Endothelial cell (in vitro differentiated cells): ENCODE data around the gene BCL10. TPM values are rescaled to one million over a fixed set of nuclear protein-coding genes. Genes with fewer than 3 reads are reported as not detected.
A peak's percentile ranks its signal among the peaks of the same experiment; 100 is the strongest.

ENCODE experiments used
- DNase-seq: peaks from one replicate; pipeline ENCODE4 v3.0.0; 2021; ENCODE audit warnings: low spot score
- H3K27ac Mint-ChIP-seq: one replicate; pipeline ENCODE4 v1.8.0; 2021; ENCODE audit warnings: mixed read lengths, inconsistent platforms; ENCODE audit not compliant: unreplicated experiment
- H3K27me3 Mint-ChIP-seq: one replicate; pipeline ENCODE4 v1.8.0; 2021; ENCODE audit warnings: mild to moderate bottlenecking, moderate library complexity, mixed read lengths, inconsistent platforms; ENCODE audit not compliant: unreplicated experiment
- H3K36me3 Mint-ChIP-seq: one replicate; pipeline ENCODE4 v1.8.0; 2021; ENCODE audit warnings: mild to moderate bottlenecking, low read depth, mixed read lengths, inconsistent platforms; ENCODE audit not compliant: unreplicated experiment
- H3K4me1 Mint-ChIP-seq: one replicate; pipeline ENCODE4 v1.8.0; 2021; ENCODE audit warnings: mild to moderate bottlenecking, mixed read lengths, inconsistent platforms; ENCODE audit not compliant: unreplicated experiment
- H3K4me3 Mint-ChIP-seq: one replicate; pipeline ENCODE4 v1.8.0; 2021; ENCODE audit warnings: mild to moderate bottlenecking, mixed read lengths, inconsistent platforms; ENCODE audit not compliant: unreplicated experiment
- H3K9me3 Mint-ChIP-seq: one replicate; pipeline ENCODE4 v1.8.0; 2021; ENCODE audit warnings: mixed read lengths, inconsistent platforms; ENCODE audit not compliant: unreplicated experiment
- CTCF ChIP-seq: fragments of 200-600 bp; sonication (generic); IDR thresholded peaks from one replicate; pipeline ENCODE4 v1.5.0; 2021; ENCODE audit warnings: antibody characterized with exemption; ENCODE audit not compliant: unreplicated experiment
- long read RNA-seq: library from polyadenylated mRNA; unstranded; transcript quantifications from one replicate; pipeline ENCODE4 v2.0.0, GENCODE V29; 2020; ENCODE audit not compliant: unreplicated experiment
- total RNA-seq: library from RNA; stranded (reverse); fragmentation: NEBNext Ultra II Directional; extraction: Animal tissue kit (Norgen Biotek cat#: 25700); gene quantifications from one replicate; pipeline ENCODE4 v1.2.1, GENCODE V29; 2021; ENCODE audit not compliant: unreplicated experiment

BCL10 gene
- total RNA-seq, result 33.6 TPM
- long read RNA-seq, transcript BCL10-203 (3 exons, 2,833 nt), result major isoform, 14 of 18 reads
- long read RNA-seq, partial matches to known transcripts, result 0 of 18 reads
- long read RNA-seq, other reads (novel, unspliced or antisense), result 3 of 18 reads

- peak; percentile 96 for DNase-seq
- Mint-ChIP-seq H3K4me1 (peaks cover 31% of the 10 kb centered on the region), H3K36me3 (peaks cover 4% of the 10 kb centered on the region), H3K27ac (peak within 1 kb of the TSS; percentile 98), H3K27me3 (peaks cover 11% of the 10 kb centered on the region), H3K9me3 (no peaks in the 10 kb centered on the region), H3K4me3 (peak within 1 kb of the TSS; percentile 93)
- no peak for TF ChIP-seq CTCF
Measured at GRCh38 chr1:85276215-85276977, at the start of gene BCL10. Gene BCL10, minus strand, starts transcription at chr1:85276632. Its CDS starts 280 bp downstream, at chr1:85276352.

DNA sequence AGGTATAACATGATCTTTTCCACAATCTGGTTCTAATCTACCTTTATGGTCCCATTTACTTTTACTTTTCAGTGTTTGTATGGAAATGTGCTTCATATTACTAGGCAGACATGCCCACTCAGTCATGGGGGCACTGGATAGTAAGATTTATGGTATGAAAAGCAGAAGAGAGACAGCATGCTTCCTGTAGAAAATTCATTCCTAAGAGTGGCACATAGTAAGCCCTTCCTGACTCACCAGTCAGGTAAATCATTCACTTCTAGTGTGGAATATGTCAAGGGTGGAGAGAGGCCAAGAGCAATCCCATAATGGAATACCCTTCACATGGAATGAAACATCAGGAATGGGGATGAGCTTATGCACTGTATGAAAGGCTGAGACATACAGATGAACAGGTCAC lies 49.5 kb upstream of the BCL10 start:
- Mint-ChIP-seq H3K36me3 (no peaks in the 10 kb centered on the region), H3K4me1 (peaks cover 31% of the 10 kb centered on the region), H3K9me3 (no peaks in the 10 kb centered on the region), H3K4me3 (no peak overlapping the region), H3K27ac (no peak overlapping the region), H3K27me3 (peaks cover 11% of the 10 kb centered on the region)
- no peak for TF ChIP-seq CTCF
- no peak for DNase-seq

DNA sequence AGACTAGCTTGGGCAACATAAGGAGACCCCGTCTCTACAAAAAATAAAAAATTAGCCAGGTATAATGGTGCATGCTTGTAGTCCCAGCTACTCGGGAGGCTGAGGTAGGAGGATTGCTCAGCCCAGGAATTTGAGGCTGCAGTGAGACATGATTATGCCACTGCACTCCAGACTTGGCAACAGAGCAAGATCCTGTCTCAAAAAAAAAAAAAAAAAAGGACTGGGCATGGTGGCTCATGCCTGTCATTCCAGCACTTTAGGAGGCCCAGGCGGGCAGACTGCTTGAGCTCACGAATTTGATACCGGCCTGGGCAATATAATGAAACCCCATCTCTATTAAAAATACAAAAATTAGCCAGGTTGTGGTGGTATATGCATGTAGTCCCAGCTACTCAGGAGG lies 47.3 kb upstream of the BCL10 start:
- H3K27ac Mint-ChIP-seq, result no peak overlapping the region
- H3K27me3 Mint-ChIP-seq, result peaks cover 2% of the 10 kb centered on the region
- H3K4me3 Mint-ChIP-seq, result no peak overlapping the region
- H3K9me3 Mint-ChIP-seq, result no peaks in the 10 kb centered on the region
- H3K36me3 Mint-ChIP-seq, result no peaks in the 10 kb centered on the region
- peaks cover 32% of the 10 kb centered on the region for H3K4me1 Mint-ChIP-seq
- TF ChIP-seq CTCF, result no peak
- DNase-seq, result no peak

- Mint-ChIP-seq H3K36me3 (no peaks in the 10 kb centered on the region), H3K9me3 (no peaks in the 10 kb centered on the region), H3K4me1 (peaks cover 29% of the 10 kb centered on the region), H3K4me3 (no peak overlapping the region), H3K27ac (no peak overlapping the region), H3K27me3 (peaks cover 2% of the 10 kb centered on the region)
- no peak for DNase-seq
- no peak for TF ChIP-seq CTCF
Measured at GRCh38 chr1:85322655-85323054, 46.2 kb upstream of the BCL10 start.
